Astrocyte of the spinal cord (primary cell): ENCODE results near the gene MN1.

Source experiments
- DNase-seq: peaks from one replicate; pipeline ENCODE4 v3.0.0; 2011; ENCODE audit warnings: low read depth, low spot score
- H3K4me3 ChIP-seq: 2 replicates; pipeline ENCODE4 v1.5.1; 2011; ENCODE audit warnings: low read depth, mild to moderate bottlenecking, low read length, moderate library complexity
- in situ Hi-C: cut with HindIII; loops from 2 replicates; pipeline ENCODE4 v1.10.0; 2017; ENCODE audit warnings: low sequenced_read_pairs
- TF ChIP-seq, protein P1 (sequence below): IDR thresholded peaks from 2 replicates; pipeline ENCODE4 v1.5.1; 2012; ENCODE audit warnings: low read depth, mild to moderate bottlenecking, low read length, inconsistent platforms

MN1 gene

GRCh38 chr22:27832606-27833005, 31.1 kb upstream of the MN1 start:
- H3K4me3 ChIP-seq = no peak overlapping the region
- in situ Hi-C loops = no loop called here
- no peak for DNase-seq
- TF ChIP-seq, protein P1, sequence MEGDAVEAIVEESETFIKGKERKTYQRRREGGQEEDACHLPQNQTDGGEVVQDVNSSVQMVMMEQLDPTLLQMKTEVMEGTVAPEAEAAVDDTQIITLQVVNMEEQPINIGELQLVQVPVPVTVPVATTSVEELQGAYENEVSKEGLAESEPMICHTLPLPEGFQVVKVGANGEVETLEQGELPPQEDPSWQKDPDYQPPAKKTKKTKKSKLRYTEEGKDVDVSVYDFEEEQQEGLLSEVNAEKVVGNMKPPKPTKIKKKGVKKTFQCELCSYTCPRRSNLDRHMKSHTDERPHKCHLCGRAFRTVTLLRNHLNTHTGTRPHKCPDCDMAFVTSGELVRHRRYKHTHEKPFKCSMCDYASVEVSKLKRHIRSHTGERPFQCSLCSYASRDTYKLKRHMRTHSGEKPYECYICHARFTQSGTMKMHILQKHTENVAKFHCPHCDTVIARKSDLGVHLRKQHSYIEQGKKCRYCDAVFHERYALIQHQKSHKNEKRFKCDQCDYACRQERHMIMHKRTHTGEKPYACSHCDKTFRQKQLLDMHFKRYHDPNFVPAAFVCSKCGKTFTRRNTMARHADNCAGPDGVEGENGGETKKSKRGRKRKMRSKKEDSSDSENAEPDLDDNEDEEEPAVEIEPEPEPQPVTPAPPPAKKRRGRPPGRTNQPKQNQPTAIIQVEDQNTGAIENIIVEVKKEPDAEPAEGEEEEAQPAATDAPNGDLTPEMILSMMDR = no peak

DNA sequence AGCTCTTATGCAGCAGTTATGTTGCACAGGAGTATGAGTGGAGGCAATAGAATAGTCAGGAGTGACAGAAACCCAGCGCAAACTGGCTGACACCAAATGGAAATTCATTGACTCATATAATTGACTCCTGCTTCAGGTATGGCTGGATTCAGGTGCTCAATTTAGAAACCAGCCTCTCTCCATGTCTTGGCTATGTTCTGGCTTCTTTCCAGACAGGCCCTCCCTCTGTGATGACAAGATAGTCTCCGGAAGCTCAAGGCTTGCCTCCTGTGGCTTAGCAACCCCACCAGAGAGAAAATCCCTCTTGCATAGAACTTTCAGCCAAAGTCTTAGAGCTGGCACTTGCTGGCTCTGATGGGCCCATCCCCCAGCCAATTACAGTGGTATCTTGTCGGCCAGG, 28.1 kb upstream of the MN1 start:
- no peak overlapping the region for H3K4me3 ChIP-seq
- in situ Hi-C loops = no loop called here
- TF ChIP-seq, protein P1 = no peak
- no peak for DNase-seq

- H3K4me3 ChIP-seq = no peak overlapping the region
- DNase-seq = no peak
- TF ChIP-seq, protein P1 = no peak
- in situ Hi-C loops = no loop called here
These were observed 26.3 kb upstream of the MN1 start for GRCh38 chr22:27827604-27828587.

GRCh38 chr22:27825174-27825573, 23.6 kb upstream of the MN1 start:
- in situ Hi-C loops = no loop called here
- DNase-seq = no peak
- TF ChIP-seq, protein P1 = peak; percentile 46
- H3K4me3 ChIP-seq = no peak overlapping the region

GRCh38 chr22:27823221-27823620, 21.7 kb upstream of the MN1 start:
- no peak for DNase-seq
- in situ Hi-C loops = no loop called here
- H3K4me3 ChIP-seq = no peak overlapping the region
- TF ChIP-seq, protein P1 = no peak

GRCh38 chr22:27820896-27821866, 19.6 kb upstream of the MN1 start:
- TF ChIP-seq, protein P1 = no peak
- no peak overlapping the region for H3K4me3 ChIP-seq
- in situ Hi-C loops = no loop called here
- peak; percentile 15 for DNase-seq
